Panc1 (cell line): ENCODE data around the gene GARIN5B.

Source experiments
- CTCF ChIP-seq: fragments of 450-650 bp; IDR thresholded peaks from 2 replicates; pipeline ENCODE4 v1.5.1; 2017; ENCODE audit warnings: mild to moderate bottlenecking
- POLR2AphosphoS5 ChIP-seq: IDR thresholded peaks from 2 replicates; pipeline ENCODE4 v1.6.1; 2012; ENCODE audit warnings: mild to moderate bottlenecking, low read depth, low read length, moderate library complexity
- SIN3A ChIP-seq: IDR thresholded peaks from 2 replicates; pipeline ENCODE4 v1.6.1; 2012; ENCODE audit warnings: low read depth, mild to moderate bottlenecking, low read length, moderate library complexity, borderline replicate concordance; ENCODE audit not compliant: insufficient read depth
- TCF7L2 ChIP-seq: IDR thresholded peaks from 2 replicates; pipeline ENCODE4 v1.6.1; 2011; ENCODE audit warnings: mild to moderate bottlenecking, low read depth, low read length, inconsistent platforms
- TF ChIP-seq, protein P1 (sequence below), 2 experiments: IDR thresholded peaks; 2 replicates each; pipeline ENCODE4 v1.6.1; 2011 to 2012; ENCODE audit warnings: low read depth in 2 of 2, control low read depth in 1 of 2, low read length in 1 of 2, mild to moderate bottlenecking in 1 of 2, moderate library complexity in 1 of 2; ENCODE audit not compliant: insufficient read depth in 1 of 2

DNA sequence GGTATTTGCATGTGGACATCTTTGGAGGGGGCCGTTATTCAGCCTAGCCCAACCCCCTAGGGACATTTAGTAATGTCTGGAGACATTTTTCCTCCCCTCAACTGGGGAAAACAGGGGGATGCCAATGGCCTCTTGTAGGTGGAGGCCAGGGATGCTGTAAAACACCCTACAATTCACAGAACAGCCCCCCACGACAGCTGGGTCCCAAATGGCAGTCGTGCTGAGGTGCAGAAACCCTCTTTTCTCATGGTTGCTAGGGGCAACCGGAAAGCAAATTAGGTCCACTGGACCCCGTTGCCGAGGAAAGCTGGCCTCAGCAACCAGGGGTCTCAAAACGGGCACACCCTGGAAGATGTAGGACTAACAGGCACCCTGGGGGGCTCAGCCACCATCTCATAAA lies 52.6 kb downstream of the GARIN5B start:
- no peak for TF ChIP-seq TCF7L2
- TF ChIP-seq CTCF, result no peak
- TF ChIP-seq, protein P1, sequence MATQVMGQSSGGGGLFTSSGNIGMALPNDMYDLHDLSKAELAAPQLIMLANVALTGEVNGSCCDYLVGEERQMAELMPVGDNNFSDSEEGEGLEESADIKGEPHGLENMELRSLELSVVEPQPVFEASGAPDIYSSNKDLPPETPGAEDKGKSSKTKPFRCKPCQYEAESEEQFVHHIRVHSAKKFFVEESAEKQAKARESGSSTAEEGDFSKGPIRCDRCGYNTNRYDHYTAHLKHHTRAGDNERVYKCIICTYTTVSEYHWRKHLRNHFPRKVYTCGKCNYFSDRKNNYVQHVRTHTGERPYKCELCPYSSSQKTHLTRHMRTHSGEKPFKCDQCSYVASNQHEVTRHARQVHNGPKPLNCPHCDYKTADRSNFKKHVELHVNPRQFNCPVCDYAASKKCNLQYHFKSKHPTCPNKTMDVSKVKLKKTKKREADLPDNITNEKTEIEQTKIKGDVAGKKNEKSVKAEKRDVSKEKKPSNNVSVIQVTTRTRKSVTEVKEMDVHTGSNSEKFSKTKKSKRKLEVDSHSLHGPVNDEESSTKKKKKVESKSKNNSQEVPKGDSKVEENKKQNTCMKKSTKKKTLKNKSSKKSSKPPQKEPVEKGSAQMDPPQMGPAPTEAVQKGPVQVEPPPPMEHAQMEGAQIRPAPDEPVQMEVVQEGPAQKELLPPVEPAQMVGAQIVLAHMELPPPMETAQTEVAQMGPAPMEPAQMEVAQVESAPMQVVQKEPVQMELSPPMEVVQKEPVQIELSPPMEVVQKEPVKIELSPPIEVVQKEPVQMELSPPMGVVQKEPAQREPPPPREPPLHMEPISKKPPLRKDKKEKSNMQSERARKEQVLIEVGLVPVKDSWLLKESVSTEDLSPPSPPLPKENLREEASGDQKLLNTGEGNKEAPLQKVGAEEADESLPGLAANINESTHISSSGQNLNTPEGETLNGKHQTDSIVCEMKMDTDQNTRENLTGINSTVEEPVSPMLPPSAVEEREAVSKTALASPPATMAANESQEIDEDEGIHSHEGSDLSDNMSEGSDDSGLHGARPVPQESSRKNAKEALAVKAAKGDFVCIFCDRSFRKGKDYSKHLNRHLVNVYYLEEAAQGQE (IDR thresholded peaks at IDR 0.05; ENCODE audit: insufficient read depth in 1 of 2, low read depth in 2 of 2, low read length in 1 of 2), result no peak
- TF ChIP-seq POLR2AphosphoS5, result no peak
- TF ChIP-seq SIN3A, result no peak
